ENCODE results near the gene LRRC31. TPM values are rescaled to one million over a fixed set of nuclear protein-coding genes. Genes with fewer than 3 reads are reported as not detected.

Gene LRRC31
- not detected for total RNA-seq

- Mint-ChIP-seq H3K4me1 (peaks cover 30% of the 10 kb centered on the region), H3K4me3 (no peak within 1 kb of the TSS), H3K36me3 (ENCODE audit: low read depth) (no peaks in the 10 kb centered on the region), H3K27me3 (peaks cover under 1% of the 10 kb centered on the region), H3K9me3 (ENCODE audit: low read depth) (no peaks in the 10 kb centered on the region), H3K27ac (no peak within 1 kb of the TSS)
- ChIA-PET POLR2A (no interaction called here), CTCF (no interaction called here)
- intact Hi-C loops (cut with DNase I, micrococcal nuclease) = loop anchor here in 1 of 2 experiments (10.0 kb wide), 1 partner anchor 305 kb away; no protein-coding TSS in a partner anchor
- ATAC-seq (no peak), DNase-seq (no peak)
These were observed at the start of gene LRRC31 for GRCh38 chr3:169869484-169870220. Gene LRRC31, minus strand, starts transcription at chr3:169869935. Its CDS starts 128 bp downstream, at chr3:169869807.

GRCh38 chr3:169914321-169914720, 44.6 kb upstream of the LRRC31 start:
- ChIA-PET CTCF (interaction anchor here (1.2 kb wide), 1 partner anchor 12 kb away, joined by 5 read pairs; no protein-coding TSS in a partner anchor), POLR2A (no interaction called here)
- Mint-ChIP-seq H3K4me3 (no peak overlapping the region), H3K36me3 (ENCODE audit: low read depth) (no peaks in the 10 kb centered on the region), H3K4me1 (no peaks in the 10 kb centered on the region), H3K27me3 (no peaks in the 10 kb centered on the region), H3K9me3 (ENCODE audit: low read depth) (no peaks in the 10 kb centered on the region), H3K27ac (no peak overlapping the region)
- ATAC-seq (no peak), DNase-seq (no peak)
- intact Hi-C loops (cut with DNase I, micrococcal nuclease) = no loop called here

- ChIA-PET CTCF (interaction anchor here (1.2 kb wide), 1 partner anchor 11 kb away, joined by 5 read pairs; no protein-coding TSS in a partner anchor), POLR2A (no interaction called here)
- H3K4me3 Mint-ChIP-seq = no peak overlapping the region
- ATAC-seq (no peak), DNase-seq (no peak)
- no peaks in the 10 kb centered on the region for H3K36me3 Mint-ChIP-seq (ENCODE audit: low read depth)
- H3K4me1 Mint-ChIP-seq = no peaks in the 10 kb centered on the region
- no peaks in the 10 kb centered on the region for H3K27me3 Mint-ChIP-seq
- no peaks in the 10 kb centered on the region for H3K9me3 Mint-ChIP-seq (ENCODE audit: low read depth)
- H3K27ac Mint-ChIP-seq = no peak overlapping the region
- intact Hi-C loops (cut with DNase I, micrococcal nuclease) = no loop called here
These were observed 43.6 kb upstream of the LRRC31 start for GRCh38 chr3:169913323-169913722.

GRCh38 chr3:169911272-169911671, 41.5 kb upstream of the LRRC31 start, which contains the start of gene SAMD7:
Gene SAMD7, plus strand, starts transcription at chr3:169911572. Its CDS starts 7,927 bp downstream, at chr3:169919499.
- DNase-seq = no peak
- Mint-ChIP-seq H3K9me3 (ENCODE audit: low read depth) (no peaks in the 10 kb centered on the region), H3K4me1 (no peaks in the 10 kb centered on the region), H3K27me3 (no peaks in the 10 kb centered on the region), H3K27ac (no peak within 1 kb of the TSS), H3K36me3 (ENCODE audit: low read depth) (no peaks in the 10 kb centered on the region), H3K4me3 (no peak within 1 kb of the TSS)
- intact Hi-C loops (cut with DNase I, micrococcal nuclease) = no loop called here
- no peak for ATAC-seq
- POLR2A ChIA-PET = interaction anchor here (0.6 kb wide), 1 partner anchor 312 kb away, joined by 3 read pairs; no protein-coding TSS in a partner anchor
- CTCF ChIA-PET = interaction anchor here (0.6 kb wide), 1 partner anchor 33 kb away, joined by 3 read pairs; no protein-coding TSS in a partner anchor

- no peak for ATAC-seq
- POLR2A ChIA-PET = no interaction called here
- intact Hi-C loops (cut with DNase I, micrococcal nuclease) = no loop called here
These were observed 38.2 kb upstream of the LRRC31 start for GRCh38 chr3:169907944-169908343.

GRCh38 chr3:169907476-169907875, 37.7 kb upstream of the LRRC31 start:
- Mint-ChIP-seq H3K27ac (no peak overlapping the region), H3K4me3 (no peak overlapping the region), H3K27me3 (peaks cover 2% of the 10 kb centered on the region), H3K9me3 (ENCODE audit: low read depth) (no peaks in the 10 kb centered on the region), H3K4me1 (no peaks in the 10 kb centered on the region), H3K36me3 (ENCODE audit: low read depth) (peaks cover 3% of the 10 kb centered on the region)
- DNase-seq (no peak), ATAC-seq (no peak)
- ChIA-PET POLR2A (no interaction called here), CTCF (no interaction called here)
- intact Hi-C loops (cut with DNase I, micrococcal nuclease) = no loop called here

More at GRCh38 chr3:169907944-169908343, 38.2 kb upstream of the LRRC31 start:
- H3K27me3 Mint-ChIP-seq = peaks cover 2% of the 10 kb centered on the region
- no peaks in the 10 kb centered on the region for H3K9me3 Mint-ChIP-seq (ENCODE audit: low read depth)
- peaks cover 3% of the 10 kb centered on the region for H3K36me3 Mint-ChIP-seq (ENCODE audit: low read depth)
- H3K4me1 Mint-ChIP-seq = no peaks in the 10 kb centered on the region
- H3K4me3 Mint-ChIP-seq = no peak overlapping the region
- no peak for DNase-seq
- H3K27ac Mint-ChIP-seq = no peak overlapping the region
- CTCF ChIA-PET = interaction anchor here (0.6 kb wide), 1 partner anchor 14 kb away, joined by 3 read pairs; no protein-coding TSS in a partner anchor

GRCh38 chr3:169905404-169905803, 35.7 kb upstream of the LRRC31 start:
- Mint-ChIP-seq H3K4me3 (no peak overlapping the region), H3K27me3 (peaks cover 2% of the 10 kb centered on the region), H3K36me3 (ENCODE audit: low read depth) (peaks cover 4% of the 10 kb centered on the region), H3K9me3 (ENCODE audit: low read depth) (peaks cover 10% of the 10 kb centered on the region), H3K4me1 (no peaks in the 10 kb centered on the region), H3K27ac (no peak overlapping the region)
- DNase-seq = no peak
- CTCF ChIA-PET = no interaction called here
- intact Hi-C loops (cut with DNase I, micrococcal nuclease) = no loop called here
- POLR2A ChIA-PET = no interaction called here
- no peak for ATAC-seq

GRCh38 chr3:169901453-169901852, 31.7 kb upstream of the LRRC31 start:
- H3K36me3 Mint-ChIP-seq (ENCODE audit: low read depth) = peaks cover 4% of the 10 kb centered on the region
- POLR2A ChIA-PET = no interaction called here
- peaks cover 14% of the 10 kb centered on the region for H3K9me3 Mint-ChIP-seq (ENCODE audit: low read depth)
- intact Hi-C loops (cut with DNase I, micrococcal nuclease) = no loop called here
- no peaks in the 10 kb centered on the region for H3K4me1 Mint-ChIP-seq
- H3K27ac Mint-ChIP-seq = no peak overlapping the region
- DNase-seq (no peak), ATAC-seq (no peak)
- H3K4me3 Mint-ChIP-seq = no peak overlapping the region
- H3K27me3 Mint-ChIP-seq = peaks cover 2% of the 10 kb centered on the region
- CTCF ChIA-PET = no interaction called here

- no peak overlapping the region for H3K27ac Mint-ChIP-seq
- H3K4me3 Mint-ChIP-seq = no peak overlapping the region
- ChIA-PET CTCF (no interaction called here), POLR2A (no interaction called here)
- H3K36me3 Mint-ChIP-seq (ENCODE audit: low read depth) = peaks cover 1% of the 10 kb centered on the region
- ATAC-seq (no peak), DNase-seq (no peak)
- intact Hi-C loops (cut with DNase I, micrococcal nuclease) = no loop called here
- H3K27me3 Mint-ChIP-seq = no peaks in the 10 kb centered on the region
- no peaks in the 10 kb centered on the region for H3K4me1 Mint-ChIP-seq
- H3K9me3 Mint-ChIP-seq (ENCODE audit: low read depth) = peaks cover 14% of the 10 kb centered on the region
These were observed 27.5 kb upstream of the LRRC31 start for GRCh38 chr3:169897284-169897683.

GRCh38 chr3:169895072-169895471, 25.3 kb upstream of the LRRC31 start:
- intact Hi-C loops (cut with DNase I, micrococcal nuclease) = no loop called here
- CTCF ChIA-PET = no interaction called here
- no peak overlapping the region for H3K4me3 Mint-ChIP-seq
- POLR2A ChIA-PET = no interaction called here
- peaks cover 2% of the 10 kb centered on the region for H3K9me3 Mint-ChIP-seq (ENCODE audit: low read depth)
- H3K27ac Mint-ChIP-seq = no peak overlapping the region
- no peak for DNase-seq
- no peaks in the 10 kb centered on the region for H3K4me1 Mint-ChIP-seq
- ATAC-seq = no peak
- no peaks in the 10 kb centered on the region for H3K36me3 Mint-ChIP-seq (ENCODE audit: low read depth)
- no peaks in the 10 kb centered on the region for H3K27me3 Mint-ChIP-seq

- Mint-ChIP-seq H3K4me1 (no peaks in the 10 kb centered on the region), H3K27me3 (no peaks in the 10 kb centered on the region), H3K27ac (no peak overlapping the region), H3K9me3 (ENCODE audit: low read depth) (no peaks in the 10 kb centered on the region), H3K4me3 (no peak overlapping the region), H3K36me3 (ENCODE audit: low read depth) (no peaks in the 10 kb centered on the region)
- intact Hi-C loops (cut with DNase I, micrococcal nuclease) = no loop called here
- DNase-seq (no peak), ATAC-seq (no peak)
- POLR2A ChIA-PET = no interaction called here
- CTCF ChIA-PET = interaction anchor here (0.7 kb wide), 1 partner anchor 14 kb away, joined by 3 read pairs; no protein-coding TSS in a partner anchor
These were observed 24.4 kb upstream of the LRRC31 start for GRCh38 chr3:169894110-169894509.

- DNase-seq = no peak
- no peaks in the 10 kb centered on the region for H3K4me1 Mint-ChIP-seq
- no peaks in the 10 kb centered on the region for H3K36me3 Mint-ChIP-seq (ENCODE audit: low read depth)
- H3K9me3 Mint-ChIP-seq (ENCODE audit: low read depth) = no peaks in the 10 kb centered on the region
- ChIA-PET POLR2A (no interaction called here), CTCF (no interaction called here)
- no peaks in the 10 kb centered on the region for H3K27me3 Mint-ChIP-seq
- no peak for ATAC-seq
- H3K27ac Mint-ChIP-seq = no peak overlapping the region
- no peak overlapping the region for H3K4me3 Mint-ChIP-seq
- intact Hi-C loops (cut with DNase I, micrococcal nuclease) = no loop called here
These were observed 22.2 kb upstream of the LRRC31 start for GRCh38 chr3:169891886-169892285.

Measured in activated CD4-positive, alpha-beta T cell treated with anti-CD3 and anti-CD28 coated beads for 36 hours (primary cell).